HepG2 (cell line): ENCODE results near the gene RBM27. TPM values are rescaled to one million over a fixed set of nuclear protein-coding genes. Genes with fewer than 3 reads are reported as not detected.

Source experiments
- BCL3 ChIP-seq: sonication (generic); formaldehyde crosslinking; IDR thresholded peaks from 2 replicates; pipeline ENCODE4 v1.5.1; 2020; ENCODE audit warnings: mild to moderate bottlenecking, missing genetic modification reagents, moderate library complexity
- HHEX ChIP-seq: IDR thresholded peaks from 2 replicates; pipeline ENCODE4 v1.6.1; 2016; ENCODE audit warnings: control low read depth
- JUNB ChIP-seq: sonication (generic); formaldehyde crosslinking; IDR thresholded peaks from 2 replicates; pipeline ENCODE4 v1.8.0; 2022; ENCODE audit warnings: missing genetic modification reagents, mild to moderate bottlenecking, borderline replicate concordance
- KAT2B ChIP-seq: fragments of 150-350 bp; IDR thresholded peaks from 2 replicates; pipeline ENCODE4 v1.6.1; 2014; ENCODE audit warnings: low read depth, low read length, borderline replicate concordance
- KLF11 ChIP-seq: IDR thresholded peaks from 2 replicates; pipeline ENCODE4 v1.6.1; 2016; ENCODE audit warnings: missing compliant biosample characterization
- RARG ChIP-seq: sonication (generic); formaldehyde crosslinking; IDR thresholded peaks from 2 replicates; pipeline ENCODE4 v1.4.0; 2020; ENCODE audit warnings: low read depth, mild to moderate bottlenecking, missing genetic modification reagents
- RCOR2 ChIP-seq: IDR thresholded peaks from 2 replicates; pipeline ENCODE4 v1.6.1; 2016; ENCODE audit warnings: missing biosample characterization, missing genetic modification reagents
- RERE ChIP-seq: IDR thresholded peaks from 2 replicates; pipeline ENCODE4 v1.6.1; 2016; ENCODE audit warnings: low read depth, missing genetic modification reagents, missing compliant biosample characterization
- TSC22D2 ChIP-seq: sonication (generic); formaldehyde crosslinking; IDR thresholded peaks from 2 replicates; pipeline ENCODE4 v1.5.1; 2020; ENCODE audit warnings: missing genetic modification reagents, mild to moderate bottlenecking, borderline replicate concordance
- ZFP36 ChIP-seq: fragments of 150-350 bp; IDR thresholded peaks from 2 replicates; pipeline ENCODE4 v1.6.1; 2018; ENCODE audit warnings: borderline replicate concordance, low read length, low read depth; ENCODE audit not compliant: partially characterized antibody
- ZMAT3 ChIP-seq: sonication (generic); formaldehyde crosslinking; conservative IDR thresholded peaks from 2 replicates; pipeline ENCODE4 v1.7.0; 2021; ENCODE audit warnings: missing genetic modification reagents
- ZNF773 ChIP-seq: sonication (generic); formaldehyde crosslinking; IDR thresholded peaks from 2 replicates; pipeline ENCODE4 v1.4.0; 2020; ENCODE audit warnings: missing genetic modification reagents, borderline replicate concordance
- polyA plus RNA-seq, 8 experiments: library from polyadenylated mRNA; depleted of rRNA in 3 of 8; stranded (reverse) in 7 of 8; unstranded in 1 of 8; fragments of >200 nt; fragmentation: Illumina TruSeq in 4 of 8; extraction: Trizol in 4 of 8; gene quantifications; 2 replicates each; pipeline versions ENCODE4 v1.2.1 to v1.2.3, GENCODE V29; 2011 to 2016; ENCODE audit warnings: low read depth in 4 of 8, missing spikeins in 1 of 8, mixed read lengths in 1 of 8; ENCODE audit not compliant: insufficient read depth in 1 of 8
- total RNA-seq, 5 experiments: library from RNA; depleted of rRNA; stranded (reverse); fragments of >200 nt; fragmentation: Illumina TruSeq; extraction: Trizol; gene quantifications; 2 replicates each; pipeline ENCODE4 v1.2.3, GENCODE V29; 2016; ENCODE audit warnings: low read depth in 1 of 5
- TF ChIP-seq, protein P1 (sequence below): IDR thresholded peaks from 2 replicates; pipeline ENCODE4 v1.6.1; 2016; ENCODE audit warnings: missing genetic modification reagents, missing compliant biosample characterization
- TF ChIP-seq, protein P2 (sequence below): IDR thresholded peaks from 2 replicates; pipeline ENCODE4 v1.6.1; 2016; ENCODE audit warnings: low read depth, borderline replicate concordance

The RBM27 gene
- total and polyA plus RNA-seq, 2 of the 13 experiments (the other 11 are each of a cell fraction or from before 2014, with no cell fraction given), result 12.9 to 23.4 TPM

DNA sequence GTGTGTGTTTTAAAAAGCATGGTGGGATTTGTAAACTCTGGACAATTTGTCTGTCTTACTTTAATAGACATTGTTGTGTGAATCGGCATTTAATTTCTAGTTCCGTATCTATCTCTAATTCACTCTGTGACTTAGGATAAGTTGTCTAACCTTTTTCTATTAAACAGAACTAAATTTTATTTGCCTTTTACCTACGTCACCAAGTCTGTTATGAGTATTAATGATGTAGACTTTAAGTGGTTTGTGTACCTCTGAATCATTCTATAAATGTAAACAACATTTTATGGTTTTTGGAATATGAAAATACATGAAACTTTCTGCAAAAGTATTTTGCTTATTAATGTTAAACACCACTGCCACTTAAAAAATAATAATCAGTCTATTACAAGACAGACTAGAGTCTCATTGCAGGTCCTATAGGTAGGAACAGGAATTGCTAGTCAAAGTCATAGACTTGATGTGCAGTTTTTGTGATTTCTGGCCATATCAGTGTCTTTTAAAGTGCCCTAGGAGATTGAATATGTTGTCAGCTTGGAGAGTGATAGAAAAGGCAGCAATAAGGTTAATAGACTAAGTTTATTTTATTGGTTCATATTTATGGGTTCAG, 5.6 kb downstream of the RBM27 start (continued):
- TF ChIP-seq RERE (CRISPR knock-in tag) (no peak), TSC22D2 (CRISPR knock-in tag) (no peak), JUNB (CRISPR knock-in tag) (no peak), RCOR2 (no peak), BCL3 (CRISPR knock-in tag) (no peak), ZFP36 (no peak), RARG (CRISPR knock-in tag) (no peak), ZNF773 (CRISPR knock-in tag) (no peak), KAT2B (no peak), KLF11 (CRISPR knock-in tag) (no peak), HHEX (no peak), ZMAT3 (CRISPR knock-in tag) (no peak)
- TF ChIP-seq, protein P1, sequence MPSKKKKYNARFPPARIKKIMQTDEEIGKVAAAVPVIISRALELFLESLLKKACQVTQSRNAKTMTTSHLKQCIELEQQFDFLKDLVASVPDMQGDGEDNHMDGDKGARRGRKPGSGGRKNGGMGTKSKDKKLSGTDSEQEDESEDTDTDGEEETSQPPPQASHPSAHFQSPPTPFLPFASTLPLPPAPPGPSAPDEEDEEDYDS (CRISPR knock-in tag), result no peak
- TF ChIP-seq, protein P2, sequence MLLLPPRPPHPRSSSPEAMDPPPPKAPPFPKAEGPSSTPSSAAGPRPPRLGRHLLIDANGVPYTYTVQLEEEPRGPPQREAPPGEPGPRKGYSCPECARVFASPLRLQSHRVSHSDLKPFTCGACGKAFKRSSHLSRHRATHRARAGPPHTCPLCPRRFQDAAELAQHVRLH (CRISPR knock-in tag), result no peak
